Brain microvascular endothelial cell (primary cell): Measurements from ENCODE around the gene EFNA5.

Experiments
- DNase-seq: peaks from one replicate; pipeline ENCODE4 v3.0.0-alpha.2; 2020
- H3K27ac ChIP-seq: fragments of 250-450 bp; sonication (Bioruptor Pico); 2 replicates; pipeline ENCODE4 v1.5.1; 2020; ENCODE audit warnings: mild to moderate bottlenecking, moderate library complexity
- H3K27me3 ChIP-seq: fragments of 250-450 bp; sonication (Bioruptor Pico); replicated peaks from 2 replicates; pipeline ENCODE4 v1.5.1; 2020; ENCODE audit warnings: mild to moderate bottlenecking
- H3K36me3 ChIP-seq: fragments of 250-450 bp; sonication (Bioruptor Pico); replicated peaks from 2 replicates; pipeline ENCODE4 v1.5.1; 2020; ENCODE audit warnings: mild to moderate bottlenecking
- H3K4me3 ChIP-seq: 2 replicates; pipeline ENCODE4 v1.5.1; 2011; ENCODE audit warnings: low read depth, mild to moderate bottlenecking, control low read depth, low read length, moderate library complexity
- CTCF ChIP-seq: IDR thresholded peaks from 2 replicates; pipeline ENCODE4 v1.5.1; 2011; ENCODE audit warnings: low read depth, mild to moderate bottlenecking, moderate library complexity, low read length, control low read depth, inconsistent platforms; ENCODE audit errors: missing control alignments
- in situ Hi-C: cut with HindIII; loops from 2 replicates; pipeline ENCODE4 v1.10.0; 2017; ENCODE audit warnings: low sequenced_read_pairs, low pct_ligation_motif_present

EFNA5 gene

GRCh38 chr5:107544476-107544875, 126.3 kb downstream of the EFNA5 start:
- TF ChIP-seq CTCF = no peak
- no peak overlapping the region for H3K4me3 ChIP-seq
- no peak for DNase-seq
- no peaks in the 10 kb centered on the region for H3K27me3 ChIP-seq
- in situ Hi-C loops = no loop called here
- H3K27ac ChIP-seq = no peak overlapping the region
- H3K36me3 ChIP-seq = no peaks in the 10 kb centered on the region

GRCh38 chr5:107543868-107544267, 126.9 kb downstream of the EFNA5 start:
- DNase-seq = no peak
- no peaks in the 10 kb centered on the region for H3K36me3 ChIP-seq
- no peak overlapping the region for H3K4me3 ChIP-seq
- no peak overlapping the region for H3K27ac ChIP-seq
- no peak for TF ChIP-seq CTCF
- H3K27me3 ChIP-seq = no peaks in the 10 kb centered on the region
- in situ Hi-C loops = no loop called here

DNA sequence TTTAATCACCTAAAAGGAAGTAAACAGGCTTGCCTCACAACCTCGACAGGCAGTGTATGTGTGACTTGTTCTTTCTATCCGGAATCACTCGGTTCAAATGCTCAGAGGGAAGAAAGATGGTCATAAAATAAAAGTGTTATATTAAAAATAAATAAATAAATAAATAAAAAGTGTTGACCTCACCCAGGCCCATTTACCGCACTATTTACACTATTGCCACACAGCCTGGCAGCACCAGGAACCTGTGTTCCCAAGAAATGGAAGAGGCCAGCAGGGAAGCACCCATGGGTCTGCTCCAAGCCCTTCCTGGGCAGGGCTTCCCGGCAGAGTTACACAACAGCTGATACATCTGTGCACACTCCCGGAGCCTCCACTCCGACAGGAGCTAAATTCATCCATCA, 127.9 kb downstream of the EFNA5 start:
- Histone ChIP-seq H3K27ac (peak overlapping the region; percentile 54), H3K4me3 (no peak overlapping the region), H3K27me3 (no peaks in the 10 kb centered on the region), H3K36me3 (no peaks in the 10 kb centered on the region)
- peak; percentile 59 for DNase-seq
- no peak for TF ChIP-seq CTCF
- in situ Hi-C loops = no loop called here

DNA sequence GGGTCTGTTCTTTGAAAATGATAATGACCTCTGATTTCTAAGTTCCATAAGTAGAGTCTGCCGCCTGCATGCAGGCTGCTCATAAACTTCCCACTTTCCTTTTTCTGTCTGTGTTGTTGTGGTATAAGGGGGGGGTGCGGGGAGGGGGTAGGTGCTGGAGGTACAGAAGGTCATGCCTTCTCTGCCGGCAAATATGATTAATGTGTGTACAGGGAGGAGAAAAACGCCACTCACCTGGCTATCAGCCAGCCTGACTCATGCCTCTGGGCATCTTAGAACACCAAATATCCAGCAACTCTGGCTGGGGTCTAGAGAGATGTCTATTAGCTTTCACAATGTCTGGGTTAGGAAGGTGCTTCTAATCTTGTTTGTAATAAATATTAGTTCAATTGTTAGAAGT, 128.3 kb downstream of the EFNA5 start:
- Histone ChIP-seq H3K27me3 (no peaks in the 10 kb centered on the region), H3K4me3 (no peak overlapping the region), H3K27ac (peak overlapping the region; percentile 54), H3K36me3 (no peaks in the 10 kb centered on the region)
- in situ Hi-C loops = no loop called here
- DNase-seq = peak; percentile 95
- no peak for TF ChIP-seq CTCF

DNA sequence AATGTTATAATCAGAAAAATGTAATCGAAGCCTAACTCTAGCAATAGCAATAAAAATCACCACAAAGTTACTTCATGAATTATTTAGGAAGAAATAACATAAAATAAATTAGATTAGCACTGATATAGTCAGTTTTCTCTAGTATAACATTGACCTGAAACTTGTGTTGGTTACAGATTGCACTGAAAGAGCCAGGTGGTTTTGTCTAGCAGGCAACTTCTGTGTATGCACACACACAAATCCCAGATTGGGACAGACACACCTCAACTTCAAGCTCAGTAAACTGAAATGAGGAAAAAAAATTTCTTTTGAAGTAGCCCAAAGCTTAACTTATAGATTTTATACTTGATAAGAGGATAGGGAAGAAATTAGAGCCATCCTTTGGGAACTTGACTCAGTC, 129.3 kb downstream of the EFNA5 start:
- no peak for DNase-seq
- Histone ChIP-seq H3K4me3 (no peak overlapping the region), H3K27me3 (no peaks in the 10 kb centered on the region), H3K27ac (no peak overlapping the region), H3K36me3 (no peaks in the 10 kb centered on the region)
- no peak for TF ChIP-seq CTCF
- in situ Hi-C loops = no loop called here

GRCh38 chr5:107539726-107540330, 130.9 kb downstream of the EFNA5 start:
- H3K27ac ChIP-seq = no peak overlapping the region
- no peak for DNase-seq
- H3K36me3 ChIP-seq = no peaks in the 10 kb centered on the region
- in situ Hi-C loops = no loop called here
- no peak for TF ChIP-seq CTCF
- no peaks in the 10 kb centered on the region for H3K27me3 ChIP-seq
- H3K4me3 ChIP-seq = no peak overlapping the region
